Smooth muscle cell (in vitro differentiated cells): ENCODE results near the gene BCL2L12. TPM values are rescaled to one million over a fixed set of nuclear protein-coding genes. Genes with fewer than 3 reads are reported as not detected.

Experiments
- DNase-seq: peaks from one replicate; lab custom pipeline; 2025; ENCODE audit not compliant: unreplicated experiment; lab: John Stamatoyannopoulos, UW
- H2AFZ ChIP-seq: fragments of 200-600 bp; sonication (generic); 2 replicates; pipeline ENCODE4 v1.6.0; 2016; ENCODE audit warnings: antibody characterized with exemption, low read depth, mild to moderate bottlenecking
- H3F3A ChIP-seq: fragments of 200-600 bp; sonication (generic); 2 replicates; pipeline ENCODE4 v1.6.0; 2017; ENCODE audit warnings: antibody characterized with exemption, low read depth
- H3K27ac ChIP-seq: fragments of 200-600 bp; sonication (generic); 2 replicates; pipeline ENCODE4 v1.5.1; 2016; ENCODE audit warnings: low read depth, mild to moderate bottlenecking
- H3K27me3 ChIP-seq: fragments of 200-600 bp; sonication (generic); 2 replicates; pipeline ENCODE4 v1.6.1; 2016; ENCODE audit warnings: low read depth, mild to moderate bottlenecking
- H3K36me3 ChIP-seq: fragments of 200-600 bp; sonication (generic); 2 replicates; pipeline ENCODE4 v1.5.1; 2016; ENCODE audit warnings: low read depth
- H3K4me1 ChIP-seq: fragments of 200-600 bp; sonication (generic); 2 replicates; pipeline ENCODE4 v1.5.1; 2016; ENCODE audit warnings: low read depth
- H3K4me2 ChIP-seq: fragments of 200-600 bp; sonication (generic); 2 replicates; pipeline ENCODE4 v1.6.0; 2016; ENCODE audit warnings: mild to moderate bottlenecking
- H3K4me3 ChIP-seq: fragments of 200-600 bp; sonication (generic); 2 replicates; pipeline ENCODE4 v1.5.1; 2016; ENCODE audit warnings: mild to moderate bottlenecking
- H3K79me2 ChIP-seq: fragments of 200-600 bp; sonication (generic); 2 replicates; pipeline ENCODE4 v1.6.0; 2016; ENCODE audit warnings: low read depth, mild to moderate bottlenecking
- H3K9ac ChIP-seq: fragments of 200-600 bp; sonication (generic); 2 replicates; pipeline ENCODE4 v1.6.0; 2016; ENCODE audit warnings: low read depth
- H3K9me3 ChIP-seq: fragments of 200-600 bp; sonication (generic); replicated peaks from 2 replicates; pipeline ENCODE4 v1.5.1; 2016; ENCODE audit warnings: low read depth
- H4K20me1 ChIP-seq: fragments of 200-600 bp; sonication (generic); 2 replicates; pipeline ENCODE4 v1.6.0; 2016; ENCODE audit warnings: low read depth
- CTCF ChIP-seq: fragments of 200-600 bp; sonication (generic); IDR thresholded peaks from 2 replicates; pipeline ENCODE4 v1.5.1; 2017; ENCODE audit warnings: borderline replicate concordance, mild to moderate bottlenecking, antibody characterized with exemption; ENCODE audit not compliant: insufficient read depth, poor library complexity, severe bottlenecking
- WGBS: methylation state at CpG from one replicate; pipeline ENCODE4 v1.1.7; 2016; ENCODE audit warnings: low lambda C conversion rate; 5-methylcytosine and 5-hydroxymethylcytosine counted together
- polyA plus RNA-seq: library from polyadenylated mRNA; unstranded; fragments of >200 nt; fragmentation: Nextera tagmentation; extraction: Ambion mirVana; gene quantifications from 2 replicates; pipeline ENCODE4 v1.2.1, GENCODE V29; 2016
- total RNA-seq: library from RNA; depleted of rRNA; stranded (reverse); fragments of >200 nt; gene quantifications from 2 replicates; pipeline ENCODE4 v1.2.3, GENCODE V29; 2014

The BCL2L12 gene
- total and polyA plus RNA-seq, 2 experiments from 2014 or later = 10.8 to 34.0 TPM

GRCh38 chr19:49642492-49643035, 23.2 kb upstream of the BCL2L12 start:
- Histone ChIP-seq H3K36me3 (no peaks in the 10 kb centered on the region), H3K79me2 (peaks cover 51% of the 10 kb centered on the region), H3K27ac (peak overlapping the region; percentile 100), H3K4me3 (peak overlapping the region; percentile 84), H2AFZ (no peak overlapping the region), H3K27me3 (no peaks in the 10 kb centered on the region), H3F3A (peaks cover 7% of the 10 kb centered on the region), H3K9ac (peak overlapping the region; percentile 99), H3K9me3 (no peaks in the 10 kb centered on the region), H3K4me2 (peak overlapping the region; percentile 89), H3K4me1 (peaks cover 41% of the 10 kb centered on the region), H4K20me1 (peaks cover 31% of the 10 kb centered on the region)
- DNase-seq = no peak
- 8% methylated on average over 5 of the region's 5 CpGs for WGBS
- no peak for TF ChIP-seq CTCF

GRCh38 chr19:49643466-49643865, 22.3 kb upstream of the BCL2L12 start:
- Histone ChIP-seq H3K4me2 (peak overlapping the region; percentile 89), H3K36me3 (no peaks in the 10 kb centered on the region), H2AFZ (no peak overlapping the region), H3K4me3 (peak overlapping the region; percentile 84), H3K27me3 (no peaks in the 10 kb centered on the region), H3K4me1 (peaks cover 32% of the 10 kb centered on the region), H3F3A (peaks cover 7% of the 10 kb centered on the region), H3K27ac (peak overlapping the region; percentile 100), H4K20me1 (peaks cover 34% of the 10 kb centered on the region), H3K9me3 (no peaks in the 10 kb centered on the region), H3K9ac (peak overlapping the region; percentile 99), H3K79me2 (peaks cover 58% of the 10 kb centered on the region)
- no peak for TF ChIP-seq CTCF
- DNase-seq = no peak
- WGBS = 85% methylated on average over 2 of the region's 2 CpGs

GRCh38 chr19:49645592-49645991, 20.1 kb upstream of the BCL2L12 start:
- Histone ChIP-seq H3K4me3 (no peak overlapping the region), H3K9ac (no peak overlapping the region), H2AFZ (no peak overlapping the region), H3K27ac (no peak overlapping the region), H3K4me1 (peaks cover 20% of the 10 kb centered on the region), H4K20me1 (peaks cover 54% of the 10 kb centered on the region), H3F3A (peaks cover 7% of the 10 kb centered on the region), H3K9me3 (no peaks in the 10 kb centered on the region), H3K4me2 (no peak overlapping the region), H3K79me2 (peaks cover 57% of the 10 kb centered on the region), H3K27me3 (no peaks in the 10 kb centered on the region), H3K36me3 (no peaks in the 10 kb centered on the region)
- 98% methylated on average over 11 of the region's 11 CpGs for WGBS
- no peak for DNase-seq
- TF ChIP-seq CTCF = no peak

- no peak overlapping the region for H3K9ac ChIP-seq
- H3K27ac ChIP-seq = no peak overlapping the region
- TF ChIP-seq CTCF = no peak
- no peak overlapping the region for H2AFZ ChIP-seq
- 97% methylated on average over 10 of the region's 13 CpGs for WGBS
- peaks cover 54% of the 10 kb centered on the region for H4K20me1 ChIP-seq
- H3K4me2 ChIP-seq = no peak overlapping the region
- H3K4me1 ChIP-seq = peaks cover 17% of the 10 kb centered on the region
- H3K36me3 ChIP-seq = no peaks in the 10 kb centered on the region
- H3F3A ChIP-seq = peaks cover 5% of the 10 kb centered on the region
- no peak overlapping the region for H3K4me3 ChIP-seq
- peaks cover 57% of the 10 kb centered on the region for H3K79me2 ChIP-seq
- DNase-seq = no peak
- H3K27me3 ChIP-seq = no peaks in the 10 kb centered on the region
- H3K9me3 ChIP-seq = no peaks in the 10 kb centered on the region
Observed at GRCh38 chr19:49645995-49646394, 19.7 kb upstream of the BCL2L12 start.
